ENCODE measurements around the gene AKAP1.

DNA sequence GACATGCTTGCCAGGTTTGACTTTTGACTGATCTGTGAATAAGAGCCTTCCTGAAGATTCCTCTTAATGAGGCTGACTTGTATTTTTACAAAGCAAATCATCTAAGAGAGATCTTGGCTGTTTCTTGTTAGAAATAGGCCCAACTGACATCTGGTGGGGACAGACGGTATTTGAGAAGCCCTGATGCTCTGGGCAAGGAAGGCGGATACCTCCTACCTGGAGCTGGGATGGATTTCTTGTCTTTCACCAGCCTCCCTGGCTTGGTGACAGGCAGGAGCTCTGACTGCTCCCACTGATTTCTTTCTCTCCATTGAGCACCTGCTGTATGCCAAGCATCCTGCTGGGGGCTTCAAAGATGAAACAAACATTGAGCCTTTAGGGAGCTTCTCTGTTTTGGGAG lies 40.4 kb downstream of the AKAP1 start:
- TF ChIP-seq, protein P1, sequence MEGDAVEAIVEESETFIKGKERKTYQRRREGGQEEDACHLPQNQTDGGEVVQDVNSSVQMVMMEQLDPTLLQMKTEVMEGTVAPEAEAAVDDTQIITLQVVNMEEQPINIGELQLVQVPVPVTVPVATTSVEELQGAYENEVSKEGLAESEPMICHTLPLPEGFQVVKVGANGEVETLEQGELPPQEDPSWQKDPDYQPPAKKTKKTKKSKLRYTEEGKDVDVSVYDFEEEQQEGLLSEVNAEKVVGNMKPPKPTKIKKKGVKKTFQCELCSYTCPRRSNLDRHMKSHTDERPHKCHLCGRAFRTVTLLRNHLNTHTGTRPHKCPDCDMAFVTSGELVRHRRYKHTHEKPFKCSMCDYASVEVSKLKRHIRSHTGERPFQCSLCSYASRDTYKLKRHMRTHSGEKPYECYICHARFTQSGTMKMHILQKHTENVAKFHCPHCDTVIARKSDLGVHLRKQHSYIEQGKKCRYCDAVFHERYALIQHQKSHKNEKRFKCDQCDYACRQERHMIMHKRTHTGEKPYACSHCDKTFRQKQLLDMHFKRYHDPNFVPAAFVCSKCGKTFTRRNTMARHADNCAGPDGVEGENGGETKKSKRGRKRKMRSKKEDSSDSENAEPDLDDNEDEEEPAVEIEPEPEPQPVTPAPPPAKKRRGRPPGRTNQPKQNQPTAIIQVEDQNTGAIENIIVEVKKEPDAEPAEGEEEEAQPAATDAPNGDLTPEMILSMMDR (IDR thresholded peaks at IDR 0.05) = no peak
- TF ChIP-seq, protein P2, sequence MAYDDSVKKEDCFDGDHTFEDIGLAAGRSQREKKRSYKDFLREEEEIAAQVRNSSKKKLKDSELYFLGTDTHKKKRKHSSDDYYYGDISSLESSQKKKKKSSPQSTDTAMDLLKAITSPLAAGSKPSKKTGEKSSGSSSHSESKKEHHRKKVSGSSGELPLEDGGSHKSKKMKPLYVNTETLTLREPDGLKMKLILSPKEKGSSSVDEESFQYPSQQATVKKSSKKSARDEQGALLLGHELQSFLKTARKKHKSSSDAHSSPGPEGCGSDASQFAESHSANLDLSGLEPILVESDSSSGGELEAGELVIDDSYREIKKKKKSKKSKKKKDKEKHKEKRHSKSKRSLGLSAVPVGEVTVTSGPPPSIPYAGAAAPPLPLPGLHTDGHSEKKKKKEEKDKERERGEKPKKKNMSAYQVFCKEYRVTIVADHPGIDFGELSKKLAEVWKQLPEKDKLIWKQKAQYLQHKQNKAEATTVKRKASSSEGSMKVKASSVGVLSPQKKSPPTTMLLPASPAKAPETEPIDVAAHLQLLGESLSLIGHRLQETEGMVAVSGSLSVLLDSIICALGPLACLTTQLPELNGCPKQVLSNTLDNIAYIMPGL (CRISPR knock-in tag; IDR thresholded peaks at IDR 0.05; ENCODE audit: borderline replicate concordance) = no peak
- no peak for TF ChIP-seq CEBPB (IDR thresholded peaks at IDR 0.05)
- TF ChIP-seq HDAC2 (IDR thresholded peaks at IDR 0.05) = no peak
- no peak for TF ChIP-seq GATA3 (IDR thresholded peaks at IDR 0.05; ENCODE audit: borderline replicate concordance)
